ENCODE measurements around the gene PCF11.
"Not testable (repeated sequence)": the region's sequence is repeated elsewhere in the genome, so short reads cannot be mapped to it uniquely, and the experiment has no call there.

The PCF11 gene

GRCh38 chr11:83193315-83194280 lies 36.7 kb downstream of the PCF11 start, which contains the start of gene ANKRD42:
ANKRD42 (plus strand) TSS chr11:83193712; CDS start chr11:83194671, 959 bp downstream.
- peak; percentile 66 for DNase-seq (ENCODE audit: low read depth, low spot score)

GRCh38 chr11:83194281-83195142 lies 37.6 kb downstream of the PCF11 start:
- DNase-seq (ENCODE audit: low read depth, low spot score), result no peak

GRCh38 chr11:83195143-83195466 lies 38.2 kb downstream of the PCF11 start:
- no peak for DNase-seq (ENCODE audit: low read depth, low spot score)

GRCh38 chr11:83195649-83196048 lies 38.7 kb downstream of the PCF11 start:
- DNase-seq (ENCODE audit: low read depth, low spot score), result no peak

GRCh38 chr11:83200035-83200434 lies 43.1 kb downstream of the PCF11 start:
- DNase-seq (ENCODE audit: low read depth, low spot score), result no peak

GRCh38 chr11:83205608-83206185 lies 48.8 kb downstream of the PCF11 start:
- DNase-seq (ENCODE audit: low read depth, low spot score), result no peak

GRCh38 chr11:83206221-83206620 lies 49.3 kb downstream of the PCF11 start:
- DNase-seq (ENCODE audit: low read depth, low spot score), result no peak

- DNase-seq (ENCODE audit: low read depth, low spot score), result not testable (repeated sequence)
Observed at GRCh38 chr11:83206771-83207382, 49.9 kb downstream of the PCF11 start.

- DNase-seq (ENCODE audit: low read depth, low spot score), result no peak
Observed at GRCh38 chr11:83219095-83219494, 62.2 kb downstream of the PCF11 start.

- no peak for DNase-seq (ENCODE audit: low read depth, low spot score)
Observed at GRCh38 chr11:83220260-83220659, 63.3 kb downstream of the PCF11 start.

GRCh38 chr11:83221694-83222093 lies 64.8 kb downstream of the PCF11 start:
- DNase-seq (ENCODE audit: low read depth, low spot score), result no peak

- no peak for DNase-seq (ENCODE audit: low read depth, low spot score)
Observed at GRCh38 chr11:83222499-83222898, 65.6 kb downstream of the PCF11 start.

- no peak for DNase-seq (ENCODE audit: low read depth, low spot score)
Observed at GRCh38 chr11:83223457-83223856, 66.5 kb downstream of the PCF11 start.

GRCh38 chr11:83235825-83236224 lies 78.9 kb downstream of the PCF11 start:
- no peak for DNase-seq (ENCODE audit: low read depth, low spot score)

Data from activated naive CD8-positive, alpha-beta T cell treated with anti-CD3 and anti-CD28 coated beads, Interleukin-2, amount 50 U/mL, for 16 hours (primary cell).